ENCODE measurements around the gene STRN. TPM values are rescaled to one million over a fixed set of nuclear protein-coding genes. Genes with fewer than 3 reads are reported as not detected.

The STRN gene
- total RNA-seq, 1 donor from 2014 or later = 19.2 TPM

DNA sequence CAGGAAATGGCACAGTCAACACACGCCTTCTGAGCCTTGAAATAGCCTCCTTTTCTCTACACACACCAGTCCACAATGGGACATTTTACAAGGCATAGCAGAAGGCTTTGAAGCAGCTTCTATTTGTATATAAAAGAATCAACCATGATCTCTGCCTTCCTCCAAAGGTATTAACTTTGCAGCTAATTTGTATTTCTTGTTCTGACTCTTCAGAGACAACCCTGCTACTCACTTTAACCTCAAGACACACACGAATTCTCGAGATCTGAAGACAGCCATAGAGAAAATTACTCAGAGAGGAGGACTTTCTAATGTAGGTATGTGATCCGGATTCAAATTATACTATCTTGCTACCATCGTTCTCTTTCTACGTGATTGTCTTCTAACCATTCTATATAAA, 165.2 kb downstream of the STRN start:
- no peaks in the 10 kb centered on the region for H3K36me3 ChIP-seq (ENCODE audit: control insufficient read depth, insufficient read depth, low read length)
- DNase-seq (ENCODE audit: low read depth) (no peak), FAIRE-seq (no peak)
- no peaks in the 10 kb centered on the region for H3K27me3 ChIP-seq (ENCODE audit: control insufficient read depth, insufficient read depth, low read length)
- no peak overlapping the region for H3K4me3 ChIP-seq (ENCODE audit: low read depth, low read length)
- TF ChIP-seq, protein P1, sequence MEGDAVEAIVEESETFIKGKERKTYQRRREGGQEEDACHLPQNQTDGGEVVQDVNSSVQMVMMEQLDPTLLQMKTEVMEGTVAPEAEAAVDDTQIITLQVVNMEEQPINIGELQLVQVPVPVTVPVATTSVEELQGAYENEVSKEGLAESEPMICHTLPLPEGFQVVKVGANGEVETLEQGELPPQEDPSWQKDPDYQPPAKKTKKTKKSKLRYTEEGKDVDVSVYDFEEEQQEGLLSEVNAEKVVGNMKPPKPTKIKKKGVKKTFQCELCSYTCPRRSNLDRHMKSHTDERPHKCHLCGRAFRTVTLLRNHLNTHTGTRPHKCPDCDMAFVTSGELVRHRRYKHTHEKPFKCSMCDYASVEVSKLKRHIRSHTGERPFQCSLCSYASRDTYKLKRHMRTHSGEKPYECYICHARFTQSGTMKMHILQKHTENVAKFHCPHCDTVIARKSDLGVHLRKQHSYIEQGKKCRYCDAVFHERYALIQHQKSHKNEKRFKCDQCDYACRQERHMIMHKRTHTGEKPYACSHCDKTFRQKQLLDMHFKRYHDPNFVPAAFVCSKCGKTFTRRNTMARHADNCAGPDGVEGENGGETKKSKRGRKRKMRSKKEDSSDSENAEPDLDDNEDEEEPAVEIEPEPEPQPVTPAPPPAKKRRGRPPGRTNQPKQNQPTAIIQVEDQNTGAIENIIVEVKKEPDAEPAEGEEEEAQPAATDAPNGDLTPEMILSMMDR (IDR thresholded peaks at IDR 0.05; ENCODE audit: insufficient read depth, low read length, severe bottlenecking) = no peak

DNA sequence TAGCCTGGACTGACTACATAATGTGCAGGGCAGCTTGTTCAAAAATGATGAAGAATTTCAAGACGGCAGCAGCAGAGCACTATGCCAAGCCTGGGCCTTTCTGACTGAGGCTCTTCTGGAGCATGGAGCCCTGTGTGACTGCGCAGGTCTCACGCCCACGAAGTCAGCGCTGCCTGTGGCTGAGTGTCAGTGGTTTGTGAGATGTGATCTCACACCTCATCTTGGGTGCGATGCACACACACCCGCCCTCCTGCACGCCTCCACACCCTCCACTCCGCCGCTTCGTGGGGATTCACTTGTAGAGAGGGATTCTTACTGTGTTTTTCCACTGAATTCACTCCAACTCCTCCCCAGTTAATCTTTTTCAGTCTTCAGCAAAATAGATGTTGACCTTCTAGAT, 166.0 kb downstream of the STRN start:
- no peak for DNase-seq (ENCODE audit: low read depth)
- H3K4me3 ChIP-seq (ENCODE audit: low read depth, low read length) = no peak overlapping the region
- TF ChIP-seq, protein P1 (IDR thresholded peaks at IDR 0.05; ENCODE audit: insufficient read depth, low read length, severe bottlenecking) = no peak
- H3K36me3 ChIP-seq (ENCODE audit: control insufficient read depth, insufficient read depth, low read length) = no peaks in the 10 kb centered on the region
- no peak for FAIRE-seq
- no peaks in the 10 kb centered on the region for H3K27me3 ChIP-seq (ENCODE audit: control insufficient read depth, insufficient read depth, low read length)

DNA sequence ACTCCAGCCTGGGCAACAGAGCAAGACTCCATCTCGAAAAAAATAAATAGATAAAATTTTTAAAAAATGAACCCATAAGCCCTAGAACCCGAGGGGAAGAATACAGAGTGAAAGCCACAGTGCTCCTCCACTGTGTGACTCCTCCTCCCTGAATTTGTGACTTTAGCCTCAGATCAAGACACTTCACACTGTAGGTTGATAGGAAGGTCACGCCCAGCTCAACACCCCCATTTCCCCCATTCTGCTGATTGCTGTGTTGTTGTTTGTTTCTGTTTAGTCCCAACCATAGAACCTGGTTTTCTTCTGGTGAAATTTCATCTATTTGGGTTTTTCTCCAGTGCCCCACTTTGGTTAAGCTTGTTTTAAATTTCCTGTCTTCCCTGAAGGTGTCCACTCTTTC, 167.6 kb downstream of the STRN start:
- H3K27me3 ChIP-seq (ENCODE audit: control insufficient read depth, insufficient read depth, low read length) = no peaks in the 10 kb centered on the region
- no peak for DNase-seq (ENCODE audit: low read depth)
- H3K36me3 ChIP-seq (ENCODE audit: control insufficient read depth, insufficient read depth, low read length) = no peaks in the 10 kb centered on the region
- H3K4me3 ChIP-seq (ENCODE audit: low read depth, low read length) = no peak overlapping the region
- FAIRE-seq = no peak
- TF ChIP-seq, protein P1 (IDR thresholded peaks at IDR 0.05; ENCODE audit: insufficient read depth, low read length, severe bottlenecking) = no peak

DNA sequence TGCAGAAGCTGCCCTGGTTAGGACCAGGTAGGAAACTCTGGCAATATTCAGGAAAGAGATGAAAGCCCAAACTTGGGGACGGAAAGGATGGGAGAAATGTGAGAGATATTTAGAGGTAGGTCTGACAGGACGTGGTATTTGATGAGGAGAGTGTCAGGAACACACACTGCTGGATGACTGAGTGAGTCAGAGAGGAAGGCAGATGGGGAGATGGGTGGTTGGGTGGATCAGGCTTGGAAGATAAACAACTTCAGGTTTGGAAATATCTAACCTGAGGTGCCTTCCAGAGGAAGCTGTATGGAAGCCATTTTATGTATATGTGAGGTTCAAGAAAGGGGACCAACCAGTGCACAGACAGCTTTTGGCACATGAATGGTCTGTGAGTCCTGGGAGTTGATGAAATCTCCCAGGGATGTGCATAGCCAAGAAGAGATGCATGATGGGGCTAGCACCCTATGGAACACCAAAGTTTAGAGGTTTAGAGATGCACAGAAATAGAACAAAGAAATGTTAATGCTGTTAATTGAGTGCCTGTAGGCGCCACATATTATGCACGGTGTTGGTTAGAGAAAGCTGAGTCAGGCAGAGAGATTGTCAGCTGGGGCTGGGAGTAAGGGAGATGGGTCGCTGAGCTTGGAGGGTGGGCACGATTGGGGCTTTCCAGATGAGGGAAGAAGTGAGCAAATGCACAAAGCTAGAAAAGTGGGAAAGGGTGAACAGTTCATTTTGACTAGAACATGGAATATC, 168.8 kb downstream of the STRN start:
- Histone ChIP-seq H3K36me3 (ENCODE audit: control insufficient read depth, insufficient read depth, low read length) (no peaks in the 10 kb centered on the region), H3K27me3 (ENCODE audit: control insufficient read depth, insufficient read depth, low read length) (no peaks in the 10 kb centered on the region), H3K4me3 (ENCODE audit: low read depth, low read length) (no peak overlapping the region)
- TF ChIP-seq, protein P1 (IDR thresholded peaks at IDR 0.05; ENCODE audit: insufficient read depth, low read length, severe bottlenecking) = no peak
- DNase-seq (ENCODE audit: low read depth) (no peak), FAIRE-seq (no peak)

Other genes starting within 250 kb of the STRN start
- 20.4 and 23.4 TPM in 2 replicates for gene HEATR5B, start 117.8 kb upstream of the STRN start, total RNA-seq
- 3.7 and 3.8 TPM in 2 replicates for gene GPATCH11, start 118.0 kb upstream of the STRN start, total RNA-seq
- 10.5 and 11.1 TPM in 2 replicates for gene EIF2AK2, start 190.4 kb upstream of the STRN start, total RNA-seq
- not detected in 2 replicates for gene SULT6B1, start 222.1 kb upstream of the STRN start, total RNA-seq
- 7.6 and 16.3 TPM in 2 replicates for gene CEBPZOS, start 230.0 kb upstream of the STRN start, total RNA-seq